SIG-M5 treated with dmso at 0.1 percent for 504 hours (cell line): ENCODE data around the gene XG.
A peak's percentile ranks its signal among the peaks of the same experiment; 100 is the strongest.
"Not testable (repeated sequence)": the region's sequence is repeated elsewhere in the genome, so short reads cannot be mapped to it uniquely, and the experiment has no call there.

Experiments
- DNase-seq: peaks from one replicate; lab custom pipeline; 2025; ENCODE audit not compliant: unreplicated experiment; lab: John Stamatoyannopoulos, UW

Gene XG

GRCh38 chrX:2780472-2781225 is 28.8 kb downstream of the XG start:
- DNase-seq = not testable (repeated sequence)

GRCh38 chrX:2781226-2781571 is 29.4 kb downstream of the XG start:
- DNase-seq = no peak

GRCh38 chrX:2781698-2782097 is 29.9 kb downstream of the XG start:
- no peak for DNase-seq

- no peak for DNase-seq
Observed at GRCh38 chrX:2782171-2782570, 30.3 kb downstream of the XG start.

- DNase-seq = no peak
Observed at GRCh38 chrX:2782778-2783177, 30.9 kb downstream of the XG start.

- no peak for DNase-seq
Observed at GRCh38 chrX:2784026-2784425, 32.2 kb downstream of the XG start.

- DNase-seq = no peak
Observed at GRCh38 chrX:2785538-2785937, 33.7 kb downstream of the XG start.

GRCh38 chrX:2788980-2789379 is 37.1 kb downstream of the XG start:
- DNase-seq = no peak

GRCh38 chrX:2789569-2789968 is 37.7 kb downstream of the XG start:
- DNase-seq = no peak

GRCh38 chrX:2793752-2794151 is 41.9 kb downstream of the XG start:
- no peak for DNase-seq

- no peak for DNase-seq
Observed at GRCh38 chrX:2794336-2794735, 42.5 kb downstream of the XG start.

GRCh38 chrX:2796808-2797207 is 45.0 kb downstream of the XG start:
- DNase-seq = not testable (repeated sequence)

- DNase-seq = no peak
Observed at GRCh38 chrX:2799369-2799768, 47.5 kb downstream of the XG start.

- not testable (repeated sequence) for DNase-seq
Observed at GRCh38 chrX:2799980-2800379, 48.1 kb downstream of the XG start.

GRCh38 chrX:2801223-2801622 is 49.4 kb downstream of the XG start:
- no peak for DNase-seq

GRCh38 chrX:2802376-2803090 is 50.7 kb downstream of the XG start:
- DNase-seq = not testable (repeated sequence)

- not testable (repeated sequence) for DNase-seq
Observed at GRCh38 chrX:2803486-2803885, 51.6 kb downstream of the XG start.

- DNase-seq = not testable (repeated sequence)
Observed at GRCh38 chrX:2804106-2804843, 52.4 kb downstream of the XG start.

GRCh38 chrX:2804858-2805257 is 53.0 kb downstream of the XG start:
- DNase-seq = not testable (repeated sequence)

- no peak for DNase-seq
Observed at GRCh38 chrX:2811271-2811670, 59.4 kb downstream of the XG start.

- peak; percentile 16 for DNase-seq
Observed at GRCh38 chrX:2812161-2812907, 60.5 kb downstream of the XG start.
